Measurements from ENCODE around the gene CPT1C. TPM values are rescaled to one million over a fixed set of nuclear protein-coding genes. Genes with fewer than 3 reads are reported as not detected.

CPT1C gene
- total and polyA plus RNA-seq, 2 of the 4 experiments (the other 2 are of a cell fraction) = 14.2 to 56.1 TPM

DNA sequence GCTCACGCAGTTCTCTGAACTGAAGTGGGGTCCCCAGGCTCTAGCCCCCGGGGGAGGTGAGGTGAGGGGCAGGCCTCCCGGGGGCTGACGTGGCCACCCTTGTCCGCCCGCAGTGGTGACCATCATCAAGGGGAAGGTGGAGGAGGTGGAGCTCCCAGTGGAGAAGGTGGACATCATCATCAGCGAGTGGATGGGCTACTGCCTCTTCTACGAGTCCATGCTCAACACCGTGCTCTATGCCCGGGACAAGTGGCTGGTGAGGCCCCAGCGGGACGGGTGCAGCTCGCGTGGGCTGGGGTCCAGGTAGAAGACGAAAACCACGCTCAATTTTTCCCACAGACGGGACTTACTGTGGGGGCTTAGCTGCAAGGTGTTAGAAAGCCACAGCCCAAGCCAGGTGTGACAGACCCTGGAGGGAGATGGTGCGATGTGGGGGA is 7.1 kb upstream of the CPT1C start:
- peaks cover 55% of the 10 kb centered on the region for H4K20me1 ChIP-seq (ENCODE audit: insufficient read depth, low read length)
- ATAC-seq (ENCODE audit: low read depth) (no peak), DNase-seq (no peak)
- intact Hi-C loops (cut with micrococcal nuclease) = loop anchor here (5.0 kb wide), 1 partner anchor 112 kb away; no protein-coding TSS in a partner anchor
- no peak overlapping the region for H3K18ac ChIP-seq (ENCODE audit: low read depth, low read length)
- H3K36me3 ChIP-seq (ENCODE audit: control insufficient read depth, insufficient read depth, low read length) = peaks cover 49% of the 10 kb centered on the region
- no peak for TF ChIP-seq CEBPB (IDR thresholded peaks at IDR 0.05; ENCODE audit: low read depth, low read length)
- TF ChIP-seq NFE2L2 (IDR thresholded peaks at IDR 0.05; ENCODE audit: low read depth, low read length) = no peak
- TF ChIP-seq MXI1 (IDR thresholded peaks at IDR 0.05; ENCODE audit: borderline replicate concordance, low read depth, low read length) = no peak
- no peak for TF ChIP-seq SMC3 (IDR thresholded peaks at IDR 0.05; ENCODE audit: low read depth, low read length)
- no peak for TF ChIP-seq MAFK (IDR thresholded peaks at IDR 0.05; ENCODE audit: low read depth, low read length)
- TF ChIP-seq BHLHE40 (IDR thresholded peaks at IDR 0.05; ENCODE audit: low read depth, low read length) = no peak
- TF ChIP-seq, protein P1, sequence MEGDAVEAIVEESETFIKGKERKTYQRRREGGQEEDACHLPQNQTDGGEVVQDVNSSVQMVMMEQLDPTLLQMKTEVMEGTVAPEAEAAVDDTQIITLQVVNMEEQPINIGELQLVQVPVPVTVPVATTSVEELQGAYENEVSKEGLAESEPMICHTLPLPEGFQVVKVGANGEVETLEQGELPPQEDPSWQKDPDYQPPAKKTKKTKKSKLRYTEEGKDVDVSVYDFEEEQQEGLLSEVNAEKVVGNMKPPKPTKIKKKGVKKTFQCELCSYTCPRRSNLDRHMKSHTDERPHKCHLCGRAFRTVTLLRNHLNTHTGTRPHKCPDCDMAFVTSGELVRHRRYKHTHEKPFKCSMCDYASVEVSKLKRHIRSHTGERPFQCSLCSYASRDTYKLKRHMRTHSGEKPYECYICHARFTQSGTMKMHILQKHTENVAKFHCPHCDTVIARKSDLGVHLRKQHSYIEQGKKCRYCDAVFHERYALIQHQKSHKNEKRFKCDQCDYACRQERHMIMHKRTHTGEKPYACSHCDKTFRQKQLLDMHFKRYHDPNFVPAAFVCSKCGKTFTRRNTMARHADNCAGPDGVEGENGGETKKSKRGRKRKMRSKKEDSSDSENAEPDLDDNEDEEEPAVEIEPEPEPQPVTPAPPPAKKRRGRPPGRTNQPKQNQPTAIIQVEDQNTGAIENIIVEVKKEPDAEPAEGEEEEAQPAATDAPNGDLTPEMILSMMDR (conservative IDR thresholded peaks at IDR 0.05; ENCODE audit: low read depth, low read length) = no peak
- no peak for TF ChIP-seq FOS (IDR thresholded peaks at IDR 0.05; ENCODE audit: low read depth, low read length)
- no peak for TF ChIP-seq RAD21 (IDR thresholded peaks at IDR 0.05; ENCODE audit: low read length)
- TF ChIP-seq RCOR1 (IDR thresholded peaks at IDR 0.05; ENCODE audit: insufficient replicate concordance, low read length) = no peak
- no peak for TF ChIP-seq CHD1 (IDR thresholded peaks at IDR 0.05; ENCODE audit: low read depth, low read length)
- no peak for TF ChIP-seq ELK1 (IDR thresholded peaks at IDR 0.05; ENCODE audit: borderline replicate concordance, low read depth, low read length)
- TF ChIP-seq RFX5 (IDR thresholded peaks at IDR 0.05; ENCODE audit: low read depth, low read length) = no peak
- TF ChIP-seq MAZ (IDR thresholded peaks at IDR 0.05; ENCODE audit: borderline replicate concordance, low read depth, low read length) = no peak
- no peak for TF ChIP-seq USF2 (IDR thresholded peaks at IDR 0.05; ENCODE audit: low read depth, low read length)
- no peak for TF ChIP-seq POLR2A (IDR thresholded peaks at IDR 0.05; ENCODE audit: low read depth, low read length)
- no peak overlapping the region for H3K9ac ChIP-seq (ENCODE audit: low read depth, low read length)
- 100% methylated on average over 5 of the region's 18 CpGs; no CpG with 5 or more reads in 1 of the 2 experiments for WGBS, 2 experiments (ENCODE audit: extremely low coverage in 2 of 2, insufficient read length in 1 of 2)
- no peak overlapping the region for H2AFZ ChIP-seq (replicated peaks; ENCODE audit: low read length, poor library complexity)
- H3K79me1 ChIP-seq (ENCODE audit: low read depth in 1 of 2, low read length in 2 of 2) = peaks cover 19 to 62% of the 10 kb centered on the region in 2 experiments
- ChIA-PET POLR2A (ENCODE audit: unreplicated experiment) (no interaction called here), CTCF (no interaction called here)
- no peak overlapping the region for H4K8ac ChIP-seq (ENCODE audit: low read depth in 2 of 2, low read length in 2 of 2)
- no peak overlapping the region for H2BK20ac ChIP-seq (ENCODE audit: low read depth, low read length)
- no peak overlapping the region for H2BK120ac ChIP-seq (ENCODE audit: low read depth, low read length)
- H3K27me3 ChIP-seq (ENCODE audit: control insufficient read depth, insufficient read depth, low read length) = no peaks in the 10 kb centered on the region
- no peak overlapping the region for H3K23ac ChIP-seq (ENCODE audit: low read depth, low read length)
- dilution Hi-C loops (cut with HindIII; ENCODE audit: low sequenced_read_pairs, unreplicated experiment) = no loop called here
- H3K4me1 ChIP-seq (ENCODE audit: control insufficient read depth, insufficient read depth, low read length) = peaks cover 10% of the 10 kb centered on the region
- no peak overlapping the region for H4K91ac ChIP-seq (ENCODE audit: insufficient read depth, low read depth, low read length)
- H3K14ac ChIP-seq (replicated peaks; ENCODE audit: low read depth, low read length) = no peak overlapping the region
- BruUV-seq (replicated peaks) = no TSS peak
- no peak overlapping the region for H4K5ac ChIP-seq (ENCODE audit: low read depth, low read length)
- no peak overlapping the region for H3K4ac ChIP-seq (ENCODE audit: low read depth, low read length)
- H2AK5ac ChIP-seq (ENCODE audit: low read depth, low read length) = no peak overlapping the region
- no peak overlapping the region for H3K56ac ChIP-seq (ENCODE audit: extremely low read depth, insufficient read depth, low read length)
- in situ Hi-C loops (cut with MboI; ENCODE audit: low sequenced_read_pairs) = loop anchor here (10.0 kb wide), 1 partner anchor 171 kb away; the partner anchor contains the start of gene PTOV1
- no peak overlapping the region for H3K4me2 ChIP-seq (ENCODE audit: low read depth, low read length)
- H3K27ac ChIP-seq (ENCODE audit: insufficient read depth, low read length) = no peak overlapping the region
- H2AK9ac ChIP-seq (replicated peaks; ENCODE audit: low read depth, low read length, poor library complexity) = peak overlapping the region; percentile 13
- no peak overlapping the region for H2BK15ac ChIP-seq (ENCODE audit: low read depth, low read length)
- H3K9me3 ChIP-seq (ENCODE audit: control insufficient read depth, insufficient read depth, low read length) = no peaks in the 10 kb centered on the region
- no peak overlapping the region for H3K4me3 ChIP-seq (ENCODE audit: insufficient read depth, low read depth, low read length)
- H2BK5ac ChIP-seq (ENCODE audit: low read depth, low read length, poor library complexity, severe bottlenecking) = no peak overlapping the region
- peaks cover 3% of the 10 kb centered on the region; the same call in 1 of the 2 replicates for H3K9me1 ChIP-seq (ENCODE audit: insufficient read depth, low read length)
